Measurements from ENCODE around the gene PPP1R3F.

PPP1R3F gene

GRCh38 chrX:49244207-49244606 is 25.4 kb upstream of the PPP1R3F start:
- peaks cover 12% of the 10 kb centered on the region for H3K36me3 Mint-ChIP-seq (ENCODE audit: low read depth)
- no peak for DNase-seq
- H3K4me3 Mint-ChIP-seq = no peak overlapping the region
- H3K27ac Mint-ChIP-seq = no peak overlapping the region
- H3K27me3 Mint-ChIP-seq (ENCODE audit: low read depth, poor library complexity) = no peaks in the 10 kb centered on the region
- no peaks in the 10 kb centered on the region for H3K4me1 Mint-ChIP-seq
- TF ChIP-seq CTCF (IDR thresholded peaks at IDR 0.05) = no peak
- peaks cover 60% of the 10 kb centered on the region for H3K9me3 Mint-ChIP-seq

- Mint-ChIP-seq H3K9me3 (peaks cover 52% of the 10 kb centered on the region), H3K27ac (no peak overlapping the region), H3K4me3 (no peak overlapping the region), H3K27me3 (ENCODE audit: low read depth, poor library complexity) (no peaks in the 10 kb centered on the region), H3K36me3 (ENCODE audit: low read depth) (peaks cover 9% of the 10 kb centered on the region), H3K4me1 (no peaks in the 10 kb centered on the region)
- no peak for TF ChIP-seq CTCF (IDR thresholded peaks at IDR 0.05)
- no peak for DNase-seq
Measured at GRCh38 chrX:49246541-49246940, 23.1 kb upstream of the PPP1R3F start.

- H3K27ac Mint-ChIP-seq = peak overlapping the region; percentile 45
- no peaks in the 10 kb centered on the region for H3K27me3 Mint-ChIP-seq (ENCODE audit: low read depth, poor library complexity)
- no peak for DNase-seq
- no peak overlapping the region for H3K4me3 Mint-ChIP-seq
- H3K36me3 Mint-ChIP-seq (ENCODE audit: low read depth) = peaks cover 8% of the 10 kb centered on the region
- H3K9me3 Mint-ChIP-seq = peaks cover 59% of the 10 kb centered on the region
- no peaks in the 10 kb centered on the region for H3K4me1 Mint-ChIP-seq
- TF ChIP-seq CTCF (IDR thresholded peaks at IDR 0.05) = no peak
Measured at GRCh38 chrX:49247346-49247745, 22.2 kb upstream of the PPP1R3F start.

- Mint-ChIP-seq H3K36me3 (ENCODE audit: low read depth) (peaks cover 4% of the 10 kb centered on the region), H3K4me3 (no peak overlapping the region)
Measured at GRCh38 chrX:49247916-49248811, 21.4 kb upstream of the PPP1R3F start.

GRCh38 chrX:49249071-49249470 is 20.5 kb upstream of the PPP1R3F start:
- Mint-ChIP-seq H3K4me3 (no peak overlapping the region), H3K4me1 (no peaks in the 10 kb centered on the region), H3K9me3 (peaks cover 60% of the 10 kb centered on the region), H3K27me3 (ENCODE audit: low read depth, poor library complexity) (no peaks in the 10 kb centered on the region), H3K27ac (no peak overlapping the region), H3K36me3 (ENCODE audit: low read depth) (peaks cover 1% of the 10 kb centered on the region)
- DNase-seq = no peak
- TF ChIP-seq CTCF (IDR thresholded peaks at IDR 0.05) = no peak

More at GRCh38 chrX:49247916-49248811, 21.4 kb upstream of the PPP1R3F start:
- peaks cover 64% of the 10 kb centered on the region for H3K9me3 Mint-ChIP-seq
- no peak for TF ChIP-seq CTCF (IDR thresholded peaks at IDR 0.05)
- H3K4me1 Mint-ChIP-seq = no peaks in the 10 kb centered on the region
- no peaks in the 10 kb centered on the region for H3K27me3 Mint-ChIP-seq (ENCODE audit: low read depth, poor library complexity)
- H3K27ac Mint-ChIP-seq = no peak overlapping the region
- no peak for DNase-seq

- H3K9me3 Mint-ChIP-seq = peaks cover 56% of the 10 kb centered on the region
- no peaks in the 10 kb centered on the region for H3K36me3 Mint-ChIP-seq (ENCODE audit: low read depth)
- H3K4me1 Mint-ChIP-seq = no peaks in the 10 kb centered on the region
- no peaks in the 10 kb centered on the region for H3K27me3 Mint-ChIP-seq (ENCODE audit: low read depth, poor library complexity)
- no peak for TF ChIP-seq CTCF (IDR thresholded peaks at IDR 0.05)
- no peak for DNase-seq
- H3K4me3 Mint-ChIP-seq = no peak overlapping the region
- H3K27ac Mint-ChIP-seq = no peak overlapping the region
Measured at GRCh38 chrX:49249616-49250015, 20.0 kb upstream of the PPP1R3F start.
